Stimulated activated CD8-positive, alpha-beta memory T cell treated with anti-CD3 and anti-CD28 coated beads, Interleukin-4, amount 100 ng/mL, for 4 hours (primary cell): ENCODE results near the gene STK4.

Source experiments
- DNase-seq, 2 donors: peaks; one replicate each; pipeline ENCODE4 v3.0.0-alpha.2; 2020; ENCODE audit warnings: low read depth in 2 of 2, low spot score in 1 of 2

Gene STK4

DNA sequence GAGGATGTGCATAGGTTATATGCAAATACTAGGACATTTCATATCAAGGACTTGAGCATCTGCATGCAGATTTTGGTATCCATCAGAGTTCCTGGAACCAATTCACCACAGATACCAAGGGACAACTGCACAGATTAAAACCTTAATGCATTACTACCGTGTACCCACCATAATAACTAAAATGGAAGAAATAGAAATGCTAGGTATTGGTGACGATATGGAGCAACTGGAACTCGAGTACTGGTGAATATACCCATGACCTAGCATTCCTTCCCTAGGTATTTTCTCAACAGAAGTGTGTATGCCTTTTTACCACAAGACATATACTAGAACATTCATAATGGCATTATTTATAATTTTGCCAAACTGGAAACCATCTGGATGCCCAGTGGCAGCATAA, 116.2 kb downstream of the STK4 start:
- DNase-seq, result no peak

DNA sequence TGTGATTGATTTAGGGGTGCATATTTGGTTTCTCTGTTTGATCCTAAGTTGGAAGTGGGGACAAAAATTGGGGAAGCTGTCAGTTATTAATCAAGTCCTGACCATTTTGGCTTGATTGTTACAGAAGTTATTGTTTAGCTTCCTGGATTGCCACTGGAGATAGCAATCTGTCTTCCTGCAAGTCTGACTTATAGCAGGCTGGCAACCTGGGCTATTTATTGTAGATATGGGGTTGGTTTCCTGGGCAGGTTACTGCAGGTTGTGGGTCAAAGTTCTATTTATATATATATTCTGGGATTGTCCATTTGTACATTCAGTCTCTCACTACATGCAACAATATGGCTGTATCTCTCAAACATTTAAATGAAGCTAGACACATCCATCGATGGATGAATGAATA, 116.8 kb downstream of the STK4 start:
- DNase-seq, result no peak

DNA sequence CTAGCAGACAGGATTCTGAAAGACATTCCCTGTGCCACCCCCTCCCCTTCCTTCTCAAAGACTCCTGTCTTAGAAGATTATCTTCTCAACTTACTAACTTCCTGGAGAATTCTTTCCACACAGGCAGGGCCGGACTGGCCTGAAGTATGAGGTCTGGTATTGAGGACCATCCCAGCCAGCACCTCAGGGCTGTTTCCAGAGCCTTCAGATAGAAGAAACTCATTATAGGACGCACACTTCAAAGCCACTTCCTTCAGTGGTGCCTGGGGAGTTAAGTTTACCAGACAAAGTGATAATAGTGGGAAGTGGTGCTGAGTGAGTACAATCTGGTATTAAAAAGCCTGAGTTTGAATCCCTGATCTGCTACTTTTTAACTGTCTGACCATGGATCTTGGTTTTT, 119.0 kb downstream of the STK4 start:
- DNase-seq, result no peak

DNA sequence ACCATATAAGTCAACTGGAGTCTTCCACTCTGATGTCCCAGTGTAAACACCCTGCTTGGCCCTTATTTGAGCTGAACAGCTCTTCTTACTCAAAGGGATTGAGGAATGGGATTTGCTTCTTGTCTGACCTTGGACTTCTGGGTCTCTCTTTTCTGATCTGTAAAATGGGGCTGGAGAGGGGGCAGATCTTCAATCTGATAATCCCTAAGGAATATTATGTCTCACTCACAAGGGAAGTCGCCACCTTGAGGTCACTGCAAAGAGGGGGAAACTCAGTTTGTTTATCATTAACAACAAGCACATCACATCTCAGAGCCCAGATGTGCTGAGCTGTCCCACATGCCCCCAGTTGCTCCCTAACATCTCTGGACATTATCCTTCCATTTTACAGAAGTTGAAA, 119.6 kb downstream of the STK4 start:
- DNase-seq, result no peak

DNA sequence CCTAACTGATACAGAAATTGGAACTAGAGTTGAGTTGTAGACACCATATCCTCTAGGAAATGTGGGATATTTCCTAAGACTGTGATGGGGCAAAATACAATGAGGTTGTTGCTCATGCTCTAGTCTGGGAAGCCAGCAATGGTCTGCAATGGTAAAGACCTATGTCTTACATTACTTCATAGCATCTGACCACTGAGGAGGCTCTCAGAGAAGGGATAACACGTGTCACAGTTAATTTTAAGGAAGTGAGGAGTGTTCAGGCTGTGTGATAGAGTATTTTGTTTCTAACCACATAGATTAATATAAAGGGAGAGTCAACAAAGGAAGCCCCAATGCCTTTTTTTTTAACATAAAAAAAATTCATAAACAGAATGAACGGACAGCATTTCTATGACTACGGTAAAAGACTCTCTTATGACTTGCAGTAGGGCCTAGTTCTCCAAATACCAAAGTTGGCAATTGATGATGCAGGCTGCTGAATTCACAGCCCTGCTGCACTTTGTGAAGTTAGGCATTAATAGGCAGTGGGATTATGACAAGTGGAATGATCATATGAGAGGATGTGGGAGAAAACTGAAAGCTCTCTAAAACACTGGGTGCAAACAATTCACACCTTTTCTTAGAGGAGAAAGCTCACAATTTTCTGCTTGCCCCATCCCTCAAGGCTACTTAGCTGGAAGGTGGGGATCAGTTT, 120.9 kb downstream of the STK4 start:
- DNase-seq, result no peak

DNA sequence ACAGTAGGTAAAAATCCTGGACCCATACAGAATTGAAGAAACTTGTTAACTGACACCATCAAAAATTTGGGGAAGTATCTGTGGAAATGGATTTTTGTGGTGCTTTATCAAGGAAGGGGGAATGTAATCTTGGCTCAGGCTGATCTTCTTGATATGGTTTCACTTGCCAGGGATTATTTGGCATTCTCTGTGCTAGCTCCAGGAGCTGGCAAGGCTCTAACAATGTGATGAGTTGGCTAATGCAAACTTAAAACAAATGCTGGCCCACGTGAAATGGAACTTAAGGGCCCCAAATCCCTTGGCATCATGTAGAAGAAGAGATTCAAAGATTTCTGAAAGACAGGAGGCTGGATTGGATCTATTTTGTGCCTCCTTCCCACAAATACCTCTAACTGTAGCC, 121.5 kb downstream of the STK4 start:
- no peak for DNase-seq

DNA sequence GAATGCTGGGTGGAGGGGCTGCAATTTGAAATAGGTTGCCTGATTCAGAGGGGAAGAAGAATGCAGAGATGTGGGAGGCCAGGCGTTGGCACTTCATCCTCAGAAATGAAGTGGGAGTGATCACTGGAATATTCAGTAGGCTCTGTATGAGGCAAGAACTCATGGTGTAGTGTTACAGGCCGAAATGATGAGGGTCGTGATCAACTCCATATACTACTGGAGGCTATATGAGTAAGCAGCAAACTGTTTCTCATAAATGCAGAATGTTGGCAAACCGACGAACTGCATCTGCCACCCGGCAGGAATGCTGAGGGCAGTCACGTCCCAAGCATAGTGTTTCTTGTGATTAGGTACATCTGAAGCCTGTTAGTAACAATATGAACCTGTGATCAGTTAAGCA, 121.9 kb downstream of the STK4 start:
- DNase-seq, result no peak

DNA sequence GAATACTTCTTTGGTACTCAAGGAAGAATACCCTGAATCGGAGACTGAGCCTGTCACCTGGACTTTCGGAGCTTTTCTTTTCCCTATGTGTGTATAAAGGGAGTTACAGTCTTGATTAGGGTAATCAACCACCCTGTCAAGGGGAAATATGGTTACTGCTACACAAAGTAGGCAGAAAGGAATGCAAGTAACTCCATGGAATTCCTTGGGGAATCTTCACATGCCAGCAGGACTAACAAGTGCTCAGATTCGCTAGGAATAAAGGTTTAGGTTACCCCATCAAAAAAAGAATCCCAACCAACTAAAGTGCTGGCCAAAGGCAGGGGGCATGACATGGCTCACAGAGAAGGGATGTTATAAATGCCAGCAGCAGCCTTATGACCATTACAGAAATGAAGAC, 124.2 kb downstream of the STK4 start:
- DNase-seq, result no peak

DNA sequence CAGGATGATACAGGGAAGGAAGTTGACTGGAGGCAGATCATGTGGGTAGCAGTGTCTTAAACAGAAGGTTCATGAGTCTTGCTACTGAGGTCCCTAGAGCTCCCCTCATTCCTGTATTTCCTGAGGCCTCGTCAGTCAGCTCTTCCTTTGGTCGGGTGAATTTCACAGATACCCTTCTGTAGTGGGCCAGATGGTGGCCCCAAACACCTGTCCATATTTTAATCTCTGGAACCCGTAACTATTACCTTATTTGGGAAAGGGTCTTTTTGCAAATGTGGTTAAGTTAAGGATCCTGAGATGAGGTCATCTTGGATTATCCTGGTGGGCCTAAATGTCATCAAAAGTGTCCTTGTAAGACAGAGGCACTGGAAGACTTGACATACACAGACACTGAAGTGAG, 125.1 kb downstream of the STK4 start:
- DNase-seq, result no peak

DNA sequence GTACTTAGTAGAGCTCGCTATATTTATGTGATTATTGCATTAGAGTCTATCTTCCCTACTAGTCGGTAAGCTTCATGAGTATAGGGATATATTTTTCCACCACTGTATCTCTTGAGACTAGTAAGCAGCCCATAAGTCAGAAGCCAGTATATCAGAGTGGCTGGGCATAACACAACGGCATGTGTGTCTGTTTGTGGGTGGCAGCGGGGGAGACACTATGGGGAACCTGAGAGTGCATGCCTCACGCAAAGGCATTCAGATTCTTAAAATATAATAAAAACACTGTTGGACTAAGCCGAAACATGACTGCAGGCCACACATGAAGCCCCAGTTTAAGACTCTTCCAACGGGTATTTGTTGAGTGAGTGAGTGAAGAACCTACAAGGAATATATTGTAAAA, 126.6 kb downstream of the STK4 start:
- no peak for DNase-seq

DNA sequence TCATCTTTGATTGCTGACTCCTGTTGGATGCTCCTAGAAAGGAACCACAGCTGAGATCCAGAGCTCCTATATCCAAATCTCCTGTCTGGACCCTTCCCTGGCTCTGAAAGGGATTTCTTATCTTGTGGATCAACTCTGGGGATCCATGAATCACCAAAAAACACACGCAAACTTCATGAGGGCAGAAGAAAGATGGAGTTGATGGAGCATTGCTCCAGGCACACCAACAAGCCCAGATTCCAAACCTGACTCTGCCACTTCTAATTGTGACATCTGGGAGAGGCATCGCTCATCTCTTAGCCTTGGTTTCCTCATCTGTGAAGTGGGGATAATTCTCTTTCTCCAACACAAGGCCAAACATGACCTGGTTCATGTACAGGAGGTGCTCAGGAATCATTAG, 127.9 kb downstream of the STK4 start:
- no peak for DNase-seq

DNA sequence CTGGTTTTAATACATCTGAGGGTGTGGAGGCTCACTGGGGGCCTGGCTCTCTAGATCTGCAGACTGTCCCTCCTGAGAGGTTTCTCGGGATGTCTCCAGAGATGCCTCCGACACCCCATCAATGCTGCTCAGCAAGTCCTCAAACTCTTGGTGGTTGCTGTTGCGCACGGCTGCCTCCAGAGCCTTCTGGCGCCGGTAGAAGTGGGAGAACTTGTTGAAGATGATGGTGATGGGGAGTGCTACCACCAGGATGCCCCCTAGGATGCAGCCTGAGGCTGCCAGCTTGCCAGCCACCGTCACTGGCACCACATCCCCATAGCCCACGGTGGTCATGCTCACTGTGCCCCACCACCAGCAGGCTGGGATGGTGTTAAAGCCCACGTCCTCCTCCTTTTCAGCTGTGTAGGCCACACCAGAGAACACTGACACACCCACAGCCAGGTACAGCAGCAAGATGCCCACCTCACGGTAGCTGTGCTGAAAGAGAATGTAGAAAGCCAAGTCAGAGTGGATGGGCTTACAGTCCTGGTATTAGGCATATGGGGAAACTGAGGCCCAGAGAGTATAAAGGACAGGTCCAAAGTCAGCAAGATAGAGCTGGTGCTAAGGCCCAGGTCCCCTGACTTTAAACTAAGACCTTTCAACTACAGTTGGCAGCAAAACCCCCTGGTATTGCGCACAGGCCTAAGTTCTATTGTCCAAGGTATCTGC, 128.7 kb downstream of the STK4 start:
- DNase-seq, result no peak

DNA sequence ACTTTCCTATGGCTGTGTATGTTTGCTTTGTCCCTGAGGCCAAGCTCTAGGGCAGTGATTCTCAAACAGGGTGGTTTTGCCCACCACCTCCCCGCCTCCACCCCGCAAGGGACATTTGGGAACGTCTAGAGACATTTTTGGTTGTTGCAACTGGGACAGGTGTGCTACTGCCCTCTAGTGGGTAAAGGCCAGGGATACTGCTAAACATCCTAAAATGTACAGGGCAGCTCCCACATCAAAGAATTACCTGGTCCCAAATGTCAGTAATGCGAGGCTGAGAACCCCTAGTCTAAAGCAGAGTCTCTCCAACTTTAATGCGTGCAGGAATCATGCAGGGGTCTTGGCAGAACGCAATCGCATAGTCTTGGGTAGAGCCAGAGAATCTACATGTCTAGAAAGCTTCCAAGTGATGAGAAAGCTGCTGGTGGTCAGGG, 129.5 kb downstream of the STK4 start:
- DNase-seq, result peak in 1 of 2 donors; percentile 13

DNA sequence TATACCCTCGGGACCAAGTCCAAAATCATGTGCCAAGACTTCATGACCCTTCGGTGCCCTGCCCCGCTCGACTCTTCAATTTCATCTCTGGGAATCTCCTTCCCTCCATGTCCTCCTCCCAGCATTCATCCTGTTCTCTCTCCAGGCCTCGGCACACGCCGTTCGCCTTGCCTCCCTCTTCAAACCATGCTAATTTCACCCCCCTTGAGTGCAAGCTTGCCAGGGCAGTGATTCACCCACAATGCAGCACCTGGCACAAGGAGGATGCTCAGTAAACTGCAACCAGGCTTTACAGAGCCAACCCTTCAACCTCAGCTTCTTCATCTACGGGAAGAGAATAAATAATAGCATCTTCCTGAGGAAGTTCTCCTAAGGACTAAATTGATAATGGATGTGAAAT, 130.5 kb downstream of the STK4 start:
- DNase-seq, result no peak

DNA sequence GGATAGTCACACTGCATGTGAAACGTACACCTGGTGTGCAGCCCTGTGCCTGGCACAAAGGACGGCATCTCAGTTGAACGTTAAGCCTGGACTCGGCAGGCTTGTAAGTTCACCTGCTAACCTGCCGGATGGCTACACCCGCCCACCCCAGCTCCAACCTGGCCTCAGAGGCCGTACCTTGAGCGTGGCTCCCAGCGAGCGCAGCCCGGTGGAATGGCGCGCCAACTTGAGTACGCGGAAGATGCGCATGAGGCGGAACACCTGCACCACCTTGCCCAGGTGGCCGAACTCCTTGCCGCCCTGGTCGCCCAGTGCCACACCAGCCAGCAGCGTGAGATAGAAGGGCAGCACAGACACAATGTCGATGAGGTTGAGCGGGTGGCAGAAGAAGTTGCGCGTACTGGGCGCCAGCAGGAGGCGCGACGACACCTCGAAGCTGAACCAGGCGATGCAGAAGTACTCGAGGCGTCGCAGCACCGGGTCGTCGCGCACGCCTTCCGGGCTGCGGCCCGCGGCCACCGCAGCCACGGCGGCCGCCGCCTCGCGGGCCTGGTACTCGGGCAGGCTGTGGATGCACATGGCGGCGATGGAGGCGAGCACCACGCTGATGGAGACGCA, 131.3 kb downstream of the STK4 start:
- no peak for DNase-seq

DNA sequence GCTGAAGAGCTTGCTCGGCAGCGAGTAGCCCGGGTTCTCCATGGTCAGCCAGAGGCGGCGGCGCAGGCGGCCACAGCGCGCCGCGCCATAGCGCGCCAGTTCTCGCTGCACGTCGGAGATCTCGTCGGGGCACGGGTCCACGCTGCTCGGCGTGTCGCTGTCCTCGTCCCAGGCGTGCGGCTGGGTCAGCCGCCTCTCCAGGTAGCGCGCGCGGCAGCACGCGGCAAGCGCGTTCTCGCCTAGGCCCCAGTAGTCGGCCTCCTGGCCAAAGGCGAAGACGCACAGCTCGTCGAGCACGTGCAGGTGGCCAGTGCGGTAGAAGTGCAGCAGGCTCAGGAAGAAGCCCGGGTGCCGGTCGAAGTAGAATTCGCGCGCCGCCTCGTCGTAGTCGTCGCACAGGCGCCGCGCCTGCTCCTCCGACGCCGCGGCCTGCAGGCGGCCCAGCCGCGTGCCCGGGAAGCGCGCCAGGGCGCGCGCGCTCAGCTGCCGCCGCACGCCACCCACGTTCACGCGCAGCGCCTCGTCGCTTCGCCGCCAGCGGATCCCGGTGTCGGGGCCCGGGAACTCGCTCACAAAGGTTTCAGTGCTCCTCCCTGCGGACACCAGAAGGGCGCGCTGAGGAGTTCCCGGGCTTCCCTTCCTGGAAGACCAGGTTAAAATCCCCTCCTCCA, 131.9 kb downstream of the STK4 start:
- DNase-seq, result no peak

DNA sequence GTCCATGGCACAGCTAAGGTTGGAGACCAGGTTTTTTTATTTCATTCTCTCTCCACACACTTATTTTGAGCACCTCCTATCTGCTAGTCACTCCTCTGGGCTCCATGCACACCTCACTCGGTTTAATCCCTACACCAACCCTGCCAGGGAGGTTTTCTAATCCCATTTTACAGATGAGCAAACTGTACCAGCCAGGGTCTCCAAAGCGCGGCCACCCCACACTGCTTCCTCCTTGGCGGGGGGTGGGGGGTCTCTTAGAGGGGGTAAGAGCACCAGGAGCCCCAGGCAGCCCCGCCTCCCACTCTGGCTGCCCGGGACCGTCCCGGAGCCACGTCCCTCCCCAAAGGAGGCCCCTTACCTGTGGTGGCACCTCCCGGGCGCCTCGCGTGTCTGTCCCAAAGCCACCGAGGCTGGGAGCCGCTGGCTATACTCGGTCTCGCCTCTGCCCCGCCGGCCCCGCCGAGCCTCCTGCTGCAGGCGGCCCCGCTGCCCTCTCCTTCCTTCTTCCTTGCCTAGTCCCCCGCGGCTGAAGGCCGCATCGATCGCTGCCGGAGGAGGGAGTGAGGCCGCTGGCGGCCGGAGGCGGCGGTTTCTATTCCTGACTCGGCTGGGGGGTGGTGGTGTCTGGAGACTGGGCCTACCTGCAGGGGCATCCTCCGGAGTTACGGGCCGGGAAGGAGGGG, 134.4 kb downstream of the STK4 start, which contains the start of gene KCNS1:
Gene KCNS1 (minus strand): TSS at position 565 of the 683 bp plus-strand sequence. CDS start 1,891 bp downstream, outside the sequence.
- DNase-seq, result no peak

DNA sequence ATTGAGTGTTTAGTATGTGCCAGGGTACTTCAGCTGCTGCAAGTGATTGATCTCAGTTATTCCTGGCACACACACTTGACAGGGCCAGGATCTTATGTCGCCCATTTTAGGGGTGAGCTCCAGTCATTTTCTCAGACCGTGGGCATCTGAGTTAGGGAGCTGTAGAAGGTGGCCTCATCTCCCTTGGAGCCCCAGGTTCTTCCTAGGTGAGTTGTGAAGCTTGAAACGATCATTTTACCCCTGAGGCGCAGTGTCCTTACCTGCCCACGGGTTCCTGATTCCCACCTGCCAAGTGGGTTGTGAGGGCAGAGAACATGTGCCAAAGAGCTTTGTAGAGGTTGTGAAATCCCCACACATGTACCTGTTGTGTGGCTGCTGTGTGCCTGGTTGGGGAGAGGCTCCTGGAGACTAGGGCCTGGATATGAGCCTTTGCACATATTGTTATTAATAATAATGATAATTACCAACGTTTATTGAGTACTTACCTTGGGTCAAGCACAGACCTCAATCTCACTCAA, 135.1 kb downstream of the STK4 start:
- DNase-seq, result no peak

DNA sequence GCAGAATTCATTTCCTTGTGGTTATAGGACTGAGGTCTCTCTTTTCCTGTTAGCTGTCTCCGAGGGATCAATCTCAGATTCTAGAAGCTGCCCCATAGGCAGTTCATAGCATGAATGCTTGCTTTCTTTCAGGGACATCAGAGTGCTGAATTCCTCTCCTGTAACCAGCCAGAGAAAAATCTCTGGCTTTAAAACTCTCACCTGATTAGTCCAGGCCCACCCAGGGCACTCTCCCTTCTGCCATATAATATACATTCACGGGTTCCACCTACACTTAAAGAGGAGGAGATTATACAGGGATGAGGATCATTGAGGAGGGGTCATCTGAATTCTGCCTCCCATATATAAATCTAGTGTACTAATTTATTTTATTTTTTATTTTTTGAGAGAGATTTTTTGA, 136.8 kb downstream of the STK4 start:
- DNase-seq, result no peak

DNA sequence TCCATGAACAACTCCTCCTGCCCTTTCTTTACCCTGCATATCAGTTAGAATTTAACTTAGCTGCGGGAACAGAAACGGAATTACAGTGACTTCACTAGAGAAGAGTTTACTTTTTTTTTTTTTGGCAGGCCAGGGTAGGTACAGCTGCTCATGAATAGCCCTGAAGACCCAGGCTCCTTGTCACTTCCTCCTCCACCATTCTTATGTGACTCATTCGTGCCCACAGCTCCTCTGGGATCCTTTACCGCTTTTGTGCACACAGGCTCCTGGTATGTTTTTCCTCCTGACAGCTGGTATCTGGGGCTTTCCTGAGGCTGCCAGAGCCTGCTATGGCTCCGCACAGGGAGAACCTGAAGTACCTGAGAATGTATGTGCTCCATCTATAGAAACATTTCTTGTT, 138.5 kb downstream of the STK4 start:
- DNase-seq, result no peak

DNA sequence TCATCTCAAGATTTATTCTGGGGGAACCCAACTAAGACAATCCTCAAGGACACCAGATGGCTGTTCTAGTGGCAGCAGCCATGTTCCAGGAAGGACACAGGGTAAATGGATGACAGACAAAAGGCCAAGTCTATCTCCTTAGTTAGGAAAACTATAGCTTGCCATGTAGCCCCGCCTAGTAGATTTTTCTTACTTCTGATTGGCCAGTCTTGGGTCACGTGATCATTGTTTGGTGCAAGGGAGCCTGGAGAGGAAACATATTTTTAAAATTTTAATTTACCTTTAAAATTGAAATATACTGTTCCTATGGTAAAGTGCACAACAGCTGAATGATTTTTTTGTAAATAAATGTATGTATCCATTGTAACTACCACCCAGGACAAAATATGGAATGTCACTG, 139.0 kb downstream of the STK4 start:
- no peak for DNase-seq
